A549 (cell line): ENCODE data around the gene AGXT2. TPM values are rescaled to one million over a fixed set of nuclear protein-coding genes. Genes with fewer than 3 reads are reported as not detected.

Experiments used
- ATAC-seq, 2 experiments: fragments of 200-7000 bp in 1 of 2; fragments of >200 bp in 1 of 2; cut with Nextera tagmentation in 1 of 2; cut with Tn5 transposase in 1 of 2; 3 replicates each; pipeline versions ENCODE4 v1.8.0 to v1.9.1; 2018 to 2020; ENCODE audit warnings: mild to moderate bottlenecking in 1 of 2, moderate library complexity in 1 of 2
- CTCF ChIA-PET: fragments of 300-600 bp; sonication (Branson Sonifier 250); formaldehyde crosslinking; extraction: SDS; loops from one replicate; lab custom pipeline; 2021; ENCODE audit warnings: antibody characterized with exemption, inconsistent platforms; lab: Yijun Ruan, JAX
- POLR2A ChIA-PET: fragments of 350-600 bp; formaldehyde crosslinking; extraction: SDS; loops from one replicate; lab custom pipeline; 2021; ENCODE audit warnings: antibody characterized with exemption, inconsistent platforms; lab: Yijun Ruan, JAX
- DNase-seq, 2 experiments: peaks; one replicate each; pipeline versions ENCODE4 v3.0.0 to v3.0.0-alpha.2; 2011 to 2016; ENCODE audit warnings: low read depth in 1 of 2, low spot score in 1 of 2
- FAIRE-seq: peaks from 2 replicates; lab custom pipeline; 2011; peaks lifted over from hg19 to GRCh38; lab: Jason Lieb, UNC
- H3K27ac ChIP-seq, 2 experiments: fragments of >200 bp; sonication (Bioruptor Twin); formaldehyde crosslinking; 3 replicates each; pipeline ENCODE4 v1.5.1; 2016 to 2017
- H3K4me1 ChIP-seq: fragments of >200 bp; sonication (Bioruptor Twin); formaldehyde crosslinking; 3 replicates; pipeline ENCODE4 v1.6.1; 2016
- H3K4me2 ChIP-seq: fragments of >200 bp; sonication (Bioruptor Twin); formaldehyde crosslinking; 3 replicates; pipeline ENCODE4 v1.6.1; 2016
- H3K4me3 ChIP-seq: fragments of >200 bp; sonication (Bioruptor Twin); formaldehyde crosslinking; 3 replicates; pipeline ENCODE4 v1.5.1; 2016
- H3K9me3 ChIP-seq: fragments of >200 bp; sonication (Bioruptor Twin); formaldehyde crosslinking; 3 replicates; pipeline ENCODE4 v1.6.1; 2016
- CBX2 ChIP-seq: fragments of 200-600 bp; sonication (generic); IDR thresholded peaks from 2 replicates; pipeline ENCODE4 v1.6.1; 2016; ENCODE audit warnings: low read depth, mild to moderate bottlenecking, borderline replicate concordance
- CHD2 ChIP-seq: fragments of 150-350 bp; IDR thresholded peaks from 2 replicates; pipeline ENCODE4 v1.6.1; 2014; ENCODE audit warnings: low read length; ENCODE audit not compliant: partially characterized antibody
- EHMT2 ChIP-seq: fragments of 200-600 bp; sonication (generic); IDR thresholded peaks from 2 replicates; pipeline ENCODE4 v1.6.1; 2016; ENCODE audit warnings: antibody characterized with exemption, low read depth, mild to moderate bottlenecking, moderate library complexity
- FOSB ChIP-seq: fragments of 250-450 bp; sonication (Bioruptor Pico); IDR thresholded peaks from 2 replicates; pipeline ENCODE4 v1.5.0; 2020; ENCODE audit warnings: mild to moderate bottlenecking, moderate library complexity
- FOSL2 ChIP-seq, 2 experiments: fragments of 450-650 bp in 1 of 2; fragments of >200 bp in 1 of 2; sonication (Bioruptor Twin) in 1 of 2; formaldehyde crosslinking; IDR thresholded peaks; 2 replicates each; pipeline versions ENCODE4 v1.5.0 to v1.6.1; 2016 to 2020; ENCODE audit warnings: mild to moderate bottlenecking in 1 of 2, moderate library complexity in 1 of 2
- FOXS1 ChIP-seq: fragments of 250-450 bp; sonication (Bioruptor Pico); IDR thresholded peaks from 2 replicates; pipeline ENCODE4 v1.5.0; 2020; ENCODE audit warnings: mild to moderate bottlenecking, moderate library complexity
- GATA3 ChIP-seq: IDR thresholded peaks from 2 replicates; pipeline ENCODE4 v1.6.1; 2012; ENCODE audit warnings: borderline replicate concordance
- HOXB5 ChIP-seq: fragments of 250-450 bp; sonication (Bioruptor Pico); IDR thresholded peaks from 2 replicates; pipeline ENCODE4 v1.5.0; 2020; ENCODE audit warnings: mild to moderate bottlenecking, moderate library complexity
- JUNB ChIP-seq: fragments of >200 bp; sonication (Bioruptor Twin); formaldehyde crosslinking; IDR thresholded peaks from 2 replicates; pipeline ENCODE4 v1.6.1; 2016
- KDM1A ChIP-seq: fragments of 200-600 bp; sonication (generic); IDR thresholded peaks from 2 replicates; pipeline ENCODE4 v1.6.1; 2016; ENCODE audit warnings: low read depth, mild to moderate bottlenecking
- KDM5A ChIP-seq: fragments of 200-600 bp; sonication (generic); IDR thresholded peaks from 2 replicates; pipeline ENCODE4 v1.6.1; 2016; ENCODE audit warnings: antibody characterized with exemption, mild to moderate bottlenecking
- MAFK ChIP-seq: fragments of 450-650 bp; IDR thresholded peaks from 2 replicates; pipeline ENCODE4 v1.6.1; 2014; ENCODE audit not compliant: partially characterized antibody
- MYC ChIP-seq: IDR thresholded peaks from 2 replicates; pipeline ENCODE4 v1.6.1; 2012; ENCODE audit warnings: mild to moderate bottlenecking, inconsistent platforms, low read length, improper control_type of control experiment, borderline replicate concordance
- NPAS2 ChIP-seq: fragments of 250-450 bp; sonication (Bioruptor Pico); IDR thresholded peaks from 2 replicates; pipeline ENCODE4 v1.8.0; 2022; ENCODE audit warnings: mild to moderate bottlenecking, moderate library complexity, borderline replicate concordance
- NR3C1 ChIP-seq: fragments of >200 bp; sonication (Bioruptor Twin); formaldehyde crosslinking; IDR thresholded peaks from 3 replicates; pipeline ENCODE4 v1.6.1; 2017
- RFX5 ChIP-seq: fragments of 450-650 bp; IDR thresholded peaks from 2 replicates; pipeline ENCODE4 v1.7.1; 2014; ENCODE audit warnings: antibody characterized with exemption, mild to moderate bottlenecking, moderate library complexity
- SMC3 ChIP-seq: fragments of >200 bp; sonication (Bioruptor Twin); formaldehyde crosslinking; IDR thresholded peaks from 3 replicates; pipeline ENCODE4 v1.6.1; 2018; ENCODE audit warnings: inconsistent platforms
- SREBF2 ChIP-seq: fragments of 450-650 bp; IDR thresholded peaks from 2 replicates; pipeline ENCODE4 v1.6.1; 2014; ENCODE audit warnings: mild to moderate bottlenecking, moderate library complexity
- TFCP2L1 ChIP-seq: fragments of 250-450 bp; sonication (Bioruptor Pico); IDR thresholded peaks from 2 replicates; pipeline ENCODE4 v1.5.0; 2021; ENCODE audit warnings: mild to moderate bottlenecking
- TP53 ChIP-seq: fragments of 250-450 bp; sonication (Bioruptor Pico); IDR thresholded peaks from 2 replicates; pipeline ENCODE4 v1.5.0; 2021; ENCODE audit warnings: mild to moderate bottlenecking, moderate library complexity
- ZC3H11A ChIP-seq: fragments of 450-650 bp; IDR thresholded peaks from 2 replicates; pipeline ENCODE4 v1.6.1; 2014; ENCODE audit warnings: antibody characterized with exemption, mild to moderate bottlenecking
- ZNF302 ChIP-seq: fragments of 250-450 bp; sonication (Bioruptor Pico); IDR thresholded peaks from 2 replicates; pipeline ENCODE4 v1.9.0; 2021; ENCODE audit warnings: inconsistent platforms, mild to moderate bottlenecking, moderate library complexity
- WGBS: methylation state at CpG from one replicate; pipeline ENCODE4 v1.1.6; 2017; ENCODE audit errors: missing lambda C conversion rate; 5-methylcytosine and 5-hydroxymethylcytosine counted together
- polyA plus RNA-seq, 4 experiments: library from polyadenylated mRNA; depleted of rRNA in 3 of 4; stranded (reverse); fragments of >200 nt; fragmentation: RNase III in 1 of 4; extraction: RNeasy Plus Mini Kit Qiagen cat#74134 plus additional on column Dnase treatment in 1 of 4; gene quantifications; 2 replicates in 3 of 4; 3 replicates in 1 of 4; pipeline ENCODE4 v1.2.3, GENCODE V29; 2011 to 2017
- TF ChIP-seq, protein P1 (sequence below): IDR thresholded peaks from 2 replicates; pipeline ENCODE4 v1.6.1; 2012
- TF ChIP-seq, protein P2 (sequence below): fragments of 200-600 bp; sonication (generic); IDR thresholded peaks from 2 replicates; pipeline ENCODE4 v1.6.1; 2016; ENCODE audit warnings: antibody characterized with exemption, mild to moderate bottlenecking, moderate library complexity
- TF ChIP-seq, protein P3 (sequence below): IDR thresholded peaks from 2 replicates; pipeline ENCODE4 v1.6.1; 2012
- TF ChIP-seq, protein P4 (sequence below): IDR thresholded peaks from 2 replicates; pipeline ENCODE4 v1.6.1; 2012; ENCODE audit warnings: low read depth, borderline replicate concordance
- TF ChIP-seq, protein P5 (sequence below): fragments of 250-450 bp; sonication (Bioruptor Pico); IDR thresholded peaks from 2 replicates; pipeline ENCODE4 v1.5.0; 2020; ENCODE audit warnings: low read depth, mild to moderate bottlenecking, moderate library complexity

Gene AGXT2
- polyA plus RNA-seq, 2 of the 4 experiments (the other 2 are of a cell fraction), result not detected

DNA sequence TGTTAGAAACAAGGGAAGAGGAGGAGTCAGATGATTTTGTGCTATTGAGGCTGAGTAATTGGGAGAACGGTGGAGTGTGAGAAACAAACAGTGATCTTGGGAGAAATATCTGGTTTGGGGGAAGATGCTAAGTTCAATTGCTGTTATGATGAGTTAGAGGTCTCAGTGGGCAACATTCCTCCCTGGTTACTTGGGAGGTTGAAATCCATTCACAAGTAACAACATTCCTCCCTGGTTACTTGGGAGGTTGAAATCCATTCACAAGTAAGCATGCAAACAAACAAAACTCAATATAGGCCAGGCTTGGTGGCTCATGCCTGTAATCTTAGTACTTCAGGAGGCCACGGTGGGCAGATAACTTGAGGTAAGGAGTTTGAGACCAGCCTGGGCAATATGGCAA, 38.7 kb downstream of the AGXT2 start:
- no peak overlapping the region for H3K4me3 ChIP-seq
- no peak overlapping the region for H3K27ac ChIP-seq
- ChIA-PET POLR2A (no interaction called here), CTCF (no interaction called here)
- DNase-seq, result no peak
- ATAC-seq, result no peak
- TF ChIP-seq EHMT2 (no peak), CBX2 (no peak), ZNF302 (no peak), MAFK (no peak), FOXS1 (no peak), KDM1A (no peak), ZC3H11A (no peak), HOXB5 (CRISPR knock-in tag) (no peak), TFCP2L1 (CRISPR knock-in tag) (no peak), NR3C1 (no peak), GATA3 (no peak)
- TF ChIP-seq, protein P1, sequence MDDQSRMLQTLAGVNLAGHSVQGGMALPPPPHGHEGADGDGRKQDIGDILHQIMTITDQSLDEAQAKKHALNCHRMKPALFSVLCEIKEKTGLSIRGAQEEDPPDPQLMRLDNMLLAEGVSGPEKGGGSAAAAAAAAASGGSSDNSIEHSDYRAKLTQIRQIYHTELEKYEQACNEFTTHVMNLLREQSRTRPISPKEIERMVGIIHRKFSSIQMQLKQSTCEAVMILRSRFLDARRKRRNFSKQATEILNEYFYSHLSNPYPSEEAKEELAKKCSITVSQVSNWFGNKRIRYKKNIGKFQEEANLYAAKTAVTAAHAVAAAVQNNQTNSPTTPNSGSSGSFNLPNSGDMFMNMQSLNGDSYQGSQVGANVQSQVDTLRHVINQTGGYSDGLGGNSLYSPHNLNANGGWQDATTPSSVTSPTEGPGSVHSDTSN, result no peak
- TF ChIP-seq, protein P2, sequence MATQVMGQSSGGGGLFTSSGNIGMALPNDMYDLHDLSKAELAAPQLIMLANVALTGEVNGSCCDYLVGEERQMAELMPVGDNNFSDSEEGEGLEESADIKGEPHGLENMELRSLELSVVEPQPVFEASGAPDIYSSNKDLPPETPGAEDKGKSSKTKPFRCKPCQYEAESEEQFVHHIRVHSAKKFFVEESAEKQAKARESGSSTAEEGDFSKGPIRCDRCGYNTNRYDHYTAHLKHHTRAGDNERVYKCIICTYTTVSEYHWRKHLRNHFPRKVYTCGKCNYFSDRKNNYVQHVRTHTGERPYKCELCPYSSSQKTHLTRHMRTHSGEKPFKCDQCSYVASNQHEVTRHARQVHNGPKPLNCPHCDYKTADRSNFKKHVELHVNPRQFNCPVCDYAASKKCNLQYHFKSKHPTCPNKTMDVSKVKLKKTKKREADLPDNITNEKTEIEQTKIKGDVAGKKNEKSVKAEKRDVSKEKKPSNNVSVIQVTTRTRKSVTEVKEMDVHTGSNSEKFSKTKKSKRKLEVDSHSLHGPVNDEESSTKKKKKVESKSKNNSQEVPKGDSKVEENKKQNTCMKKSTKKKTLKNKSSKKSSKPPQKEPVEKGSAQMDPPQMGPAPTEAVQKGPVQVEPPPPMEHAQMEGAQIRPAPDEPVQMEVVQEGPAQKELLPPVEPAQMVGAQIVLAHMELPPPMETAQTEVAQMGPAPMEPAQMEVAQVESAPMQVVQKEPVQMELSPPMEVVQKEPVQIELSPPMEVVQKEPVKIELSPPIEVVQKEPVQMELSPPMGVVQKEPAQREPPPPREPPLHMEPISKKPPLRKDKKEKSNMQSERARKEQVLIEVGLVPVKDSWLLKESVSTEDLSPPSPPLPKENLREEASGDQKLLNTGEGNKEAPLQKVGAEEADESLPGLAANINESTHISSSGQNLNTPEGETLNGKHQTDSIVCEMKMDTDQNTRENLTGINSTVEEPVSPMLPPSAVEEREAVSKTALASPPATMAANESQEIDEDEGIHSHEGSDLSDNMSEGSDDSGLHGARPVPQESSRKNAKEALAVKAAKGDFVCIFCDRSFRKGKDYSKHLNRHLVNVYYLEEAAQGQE, result no peak
- TF ChIP-seq, protein P3, sequence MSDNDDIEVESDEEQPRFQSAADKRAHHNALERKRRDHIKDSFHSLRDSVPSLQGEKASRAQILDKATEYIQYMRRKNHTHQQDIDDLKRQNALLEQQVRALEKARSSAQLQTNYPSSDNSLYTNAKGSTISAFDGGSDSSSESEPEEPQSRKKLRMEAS, result no peak
- no peak overlapping the region for H3K4me2 ChIP-seq
- 8% methylated on average over 2 of the region's 2 CpGs for WGBS
- no peaks in the 10 kb centered on the region for H3K4me1 ChIP-seq
- FAIRE-seq, result no peak
- H3K9me3 ChIP-seq, result peaks cover 6% of the 10 kb centered on the region; the same call in 1 of the 3 replicates

DNA sequence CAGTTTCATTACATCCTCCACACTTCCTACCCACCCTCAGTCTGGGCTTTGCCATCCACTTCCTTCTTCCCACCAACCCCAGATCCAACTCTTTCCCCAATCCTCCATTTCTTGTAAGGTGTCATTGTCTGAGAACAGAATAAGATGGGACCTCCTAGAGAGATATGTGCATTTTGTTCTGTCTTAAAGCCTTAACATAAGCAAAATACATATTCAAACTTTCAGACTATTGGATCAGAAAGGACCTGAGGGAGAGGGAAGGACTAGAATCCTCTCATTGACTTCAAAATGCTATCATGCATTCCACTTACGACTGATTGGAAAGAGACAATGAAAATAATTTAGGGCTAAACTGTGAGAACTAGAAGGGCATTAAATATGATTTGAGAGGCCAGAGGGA, 43.0 kb downstream of the AGXT2 start:
- WGBS, result 83% methylated on average over 1 of the region's 1 CpG

More for the DNA sequence above, 43.0 kb downstream of the AGXT2 start:
- ChIA-PET CTCF (interaction anchor here (1.3 to 7.6 kb wide), 5 partner anchors 12 to 529 kb away, joined by 3 to 54 read pairs (median 25); no protein-coding TSS in a partner anchor), POLR2A (no interaction called here)
- no peaks in the 10 kb centered on the region; the same call in 2 of the 3 replicates for H3K4me1 ChIP-seq
- DNase-seq (no peak), FAIRE-seq (no peak), ATAC-seq (no peak)
- H3K27ac ChIP-seq, result no peak overlapping the region
- H3K4me2 ChIP-seq, result no peak overlapping the region
- no peak for TF ChIP-seq JUNB
- no peak for TF ChIP-seq FOSB (CRISPR knock-in tag)
- no peak for TF ChIP-seq NPAS2 (CRISPR knock-in tag)
- TF ChIP-seq, protein P3, result no peak
- TF ChIP-seq, protein P4, sequence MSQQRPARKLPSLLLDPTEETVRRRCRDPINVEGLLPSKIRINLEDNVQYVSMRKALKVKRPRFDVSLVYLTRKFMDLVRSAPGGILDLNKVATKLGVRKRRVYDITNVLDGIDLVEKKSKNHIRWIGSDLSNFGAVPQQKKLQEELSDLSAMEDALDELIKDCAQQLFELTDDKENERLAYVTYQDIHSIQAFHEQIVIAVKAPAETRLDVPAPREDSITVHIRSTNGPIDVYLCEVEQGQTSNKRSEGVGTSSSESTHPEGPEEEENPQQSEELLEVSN, result no peak
- no peak for TF ChIP-seq RFX5
- no peak for TF ChIP-seq SREBF2
- TF ChIP-seq GATA3, result no peak
- no peak for TF ChIP-seq MYC
- TF ChIP-seq, protein P5, sequence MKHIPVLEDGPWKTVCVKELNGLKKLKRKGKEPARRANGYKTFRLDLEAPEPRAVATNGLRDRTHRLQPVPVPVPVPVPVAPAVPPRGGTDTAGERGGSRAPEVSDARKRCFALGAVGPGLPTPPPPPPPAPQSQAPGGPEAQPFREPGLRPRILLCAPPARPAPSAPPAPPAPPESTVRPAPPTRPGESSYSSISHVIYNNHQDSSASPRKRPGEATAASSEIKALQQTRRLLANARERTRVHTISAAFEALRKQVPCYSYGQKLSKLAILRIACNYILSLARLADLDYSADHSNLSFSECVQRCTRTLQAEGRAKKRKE (CRISPR knock-in tag), result no peak
- no peak for TF ChIP-seq TP53 (CRISPR knock-in tag)
- TF ChIP-seq HOXB5 (CRISPR knock-in tag), result no peak
- TF ChIP-seq FOSL2 (IDR thresholded peaks at IDR 0.05), result no peak
- TF ChIP-seq FOSL2 (CRISPR knock-in tag; IDR thresholded peaks at IDR 0.05), result no peak
- TF ChIP-seq TFCP2L1 (CRISPR knock-in tag), result no peak
- TF ChIP-seq EHMT2, result no peak
- TF ChIP-seq CHD2, result no peak
- no peak for TF ChIP-seq SMC3
- no peak for TF ChIP-seq KDM5A
- H3K4me3 ChIP-seq, result no peak overlapping the region
- peaks cover 6% of the 10 kb centered on the region; the same call in 1 of the 3 replicates for H3K9me3 ChIP-seq
